Osteoblast (primary cell): ENCODE results near the gene TMEM9. TPM values are rescaled to one million over a fixed set of nuclear protein-coding genes. Genes with fewer than 3 reads are reported as not detected.

Experiments used
- DNase-seq: peaks from one replicate; pipeline ENCODE4 v3.0.0; 2011; ENCODE audit warnings: low spot score, mixed read lengths; ENCODE audit not compliant: insufficient read length; ENCODE audit errors: missing footprints
- H2AFZ ChIP-seq: 2 replicates; pipeline ENCODE4 v1.6.0; 2011; ENCODE audit warnings: mild to moderate bottlenecking, low read length
- H3K27ac ChIP-seq: 2 replicates; pipeline ENCODE4 v1.5.1; 2011; ENCODE audit warnings: mild to moderate bottlenecking, low read depth, low read length, moderate library complexity
- H3K27me3 ChIP-seq: 2 replicates; pipeline ENCODE4 v1.6.0; 2012; ENCODE audit warnings: mild to moderate bottlenecking, control low read depth, inconsistent platforms, low read length, moderate library complexity; ENCODE audit not compliant: insufficient read depth
- H3K36me3 ChIP-seq: 2 replicates; pipeline ENCODE4 v1.5.1; 2011; ENCODE audit warnings: mild to moderate bottlenecking, low read length, control low read depth, moderate library complexity; ENCODE audit not compliant: insufficient read depth
- H3K4me1 ChIP-seq: 2 replicates; pipeline ENCODE4 v1.5.1; 2011; ENCODE audit warnings: mild to moderate bottlenecking, low read length, control low read depth, moderate library complexity; ENCODE audit not compliant: insufficient read depth
- H3K4me2 ChIP-seq: 2 replicates; pipeline ENCODE4 v1.6.0; 2011; ENCODE audit warnings: mild to moderate bottlenecking, low read length; ENCODE audit not compliant: insufficient read depth
- H3K4me3 ChIP-seq: fragments of 200-600 bp; sonication (generic); 3 replicates; pipeline ENCODE4 v1.5.1; 2012; ENCODE audit warnings: mild to moderate bottlenecking, low read length, inconsistent platforms; ENCODE audit not compliant: insufficient read depth
- H3K79me2 ChIP-seq: 2 replicates; pipeline ENCODE4 v1.6.0; 2012; ENCODE audit warnings: mild to moderate bottlenecking, low read length, control low read depth, inconsistent platforms; ENCODE audit not compliant: insufficient read depth
- H3K9me3 ChIP-seq: 2 replicates; pipeline ENCODE4 v1.5.1; 2011; ENCODE audit warnings: low read depth, low read length, control low read depth
- H4K20me1 ChIP-seq: 2 replicates; pipeline ENCODE4 v1.6.0; 2012; ENCODE audit warnings: mild to moderate bottlenecking, low read length, control low read depth; ENCODE audit not compliant: insufficient read depth
- total RNA-seq: library from RNA; depleted of rRNA; stranded (reverse); fragments of >200 nt; gene quantifications from 2 replicates; pipeline ENCODE4 v1.2.3, GENCODE V29; 2012
- TF ChIP-seq, protein P1 (sequence below): IDR thresholded peaks from 2 replicates; pipeline ENCODE4 v1.5.1; 2011; ENCODE audit warnings: mild to moderate bottlenecking, low read depth, low read length, moderate library complexity; ENCODE audit errors: extremely low read depth

The TMEM9 gene
- total RNA-seq, 1 donor, result 45.6 TPM

- H3K4me2 ChIP-seq, result peak overlapping the region; percentile 34
- no peaks in the 10 kb centered on the region for H3K4me1 ChIP-seq
- no peak overlapping the region for H3K4me3 ChIP-seq
- H3K79me2 ChIP-seq, result no peaks in the 10 kb centered on the region
- H3K27me3 ChIP-seq, result peaks cover 52% of the 10 kb centered on the region
- H3K27ac ChIP-seq, result no peak overlapping the region
- TF ChIP-seq, protein P1, sequence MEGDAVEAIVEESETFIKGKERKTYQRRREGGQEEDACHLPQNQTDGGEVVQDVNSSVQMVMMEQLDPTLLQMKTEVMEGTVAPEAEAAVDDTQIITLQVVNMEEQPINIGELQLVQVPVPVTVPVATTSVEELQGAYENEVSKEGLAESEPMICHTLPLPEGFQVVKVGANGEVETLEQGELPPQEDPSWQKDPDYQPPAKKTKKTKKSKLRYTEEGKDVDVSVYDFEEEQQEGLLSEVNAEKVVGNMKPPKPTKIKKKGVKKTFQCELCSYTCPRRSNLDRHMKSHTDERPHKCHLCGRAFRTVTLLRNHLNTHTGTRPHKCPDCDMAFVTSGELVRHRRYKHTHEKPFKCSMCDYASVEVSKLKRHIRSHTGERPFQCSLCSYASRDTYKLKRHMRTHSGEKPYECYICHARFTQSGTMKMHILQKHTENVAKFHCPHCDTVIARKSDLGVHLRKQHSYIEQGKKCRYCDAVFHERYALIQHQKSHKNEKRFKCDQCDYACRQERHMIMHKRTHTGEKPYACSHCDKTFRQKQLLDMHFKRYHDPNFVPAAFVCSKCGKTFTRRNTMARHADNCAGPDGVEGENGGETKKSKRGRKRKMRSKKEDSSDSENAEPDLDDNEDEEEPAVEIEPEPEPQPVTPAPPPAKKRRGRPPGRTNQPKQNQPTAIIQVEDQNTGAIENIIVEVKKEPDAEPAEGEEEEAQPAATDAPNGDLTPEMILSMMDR, result peak; percentile 80
- H2AFZ ChIP-seq, result no peak overlapping the region
- H3K36me3 ChIP-seq, result no peaks in the 10 kb centered on the region
- DNase-seq, result peak; percentile 96
- peaks cover 3% of the 10 kb centered on the region for H4K20me1 ChIP-seq
- no peaks in the 10 kb centered on the region for H3K9me3 ChIP-seq
Observed at GRCh38 chr1:201119206-201120197, 34.8 kb downstream of the TMEM9 start.

DNA sequence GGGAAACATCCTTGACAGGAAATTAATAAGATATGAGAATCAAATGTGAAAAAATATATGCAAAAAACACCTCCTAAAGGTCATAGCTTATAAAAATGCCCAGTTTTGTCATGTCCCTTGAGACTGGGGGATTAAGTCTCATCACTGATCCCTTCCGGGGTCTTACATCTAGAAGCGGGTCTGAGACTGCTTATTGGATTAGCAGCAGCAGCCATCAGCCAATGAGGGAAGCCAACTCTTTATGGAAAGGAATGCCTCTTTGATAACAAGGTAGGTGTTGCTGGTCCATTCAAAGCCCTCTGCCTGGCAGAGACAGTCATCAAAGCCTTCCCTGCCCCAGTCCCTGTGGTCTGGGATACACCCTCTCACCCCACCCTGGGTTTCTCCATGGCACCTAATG, 38.2 kb downstream of the TMEM9 start:
- peaks cover 3% of the 10 kb centered on the region for H3K4me1 ChIP-seq
- H3K36me3 ChIP-seq, result no peaks in the 10 kb centered on the region
- H3K27me3 ChIP-seq, result peaks cover 21% of the 10 kb centered on the region
- no peak overlapping the region for H2AFZ ChIP-seq
- no peaks in the 10 kb centered on the region for H3K9me3 ChIP-seq
- no peak for DNase-seq
- H3K79me2 ChIP-seq, result no peaks in the 10 kb centered on the region
- no peak overlapping the region for H3K4me3 ChIP-seq
- peaks cover 3% of the 10 kb centered on the region for H4K20me1 ChIP-seq
- TF ChIP-seq, protein P1, result no peak
- no peak overlapping the region for H3K4me2 ChIP-seq
- H3K27ac ChIP-seq, result no peak overlapping the region

GRCh38 chr1:201115390-201115937, 38.8 kb downstream of the TMEM9 start:
- no peak for DNase-seq
- peaks cover 3% of the 10 kb centered on the region for H3K4me1 ChIP-seq
- peaks cover 3% of the 10 kb centered on the region for H4K20me1 ChIP-seq
- H3K4me2 ChIP-seq, result no peak overlapping the region
- H2AFZ ChIP-seq, result no peak overlapping the region
- peaks cover 15% of the 10 kb centered on the region for H3K27me3 ChIP-seq
- TF ChIP-seq, protein P1, result no peak
- no peak overlapping the region for H3K27ac ChIP-seq
- no peaks in the 10 kb centered on the region for H3K36me3 ChIP-seq
- H3K4me3 ChIP-seq, result no peak overlapping the region
- no peaks in the 10 kb centered on the region for H3K79me2 ChIP-seq
- no peaks in the 10 kb centered on the region for H3K9me3 ChIP-seq
